SK-N-SH treated with all-trans-retinoic acid at 6 μM for 48 hours (cell line): ENCODE results near the gene OSBPL9.

ENCODE experiments used
- TOX ChIP-seq: fragments of 250-450 bp; sonication (Bioruptor Pico); IDR thresholded peaks from 2 replicates; pipeline ENCODE4 v1.8.0; 2021; ENCODE audit warnings: mild to moderate bottlenecking, moderate library complexity, borderline replicate concordance
- TF ChIP-seq, protein P1 (sequence below): fragments of 250-450 bp; sonication (Bioruptor Pico); IDR thresholded peaks from 2 replicates; pipeline ENCODE4 v1.5.1; 2020; ENCODE audit warnings: low read depth, mild to moderate bottlenecking, moderate library complexity
- TF ChIP-seq, protein P2 (sequence below): fragments of 250-450 bp; sonication (Bioruptor Pico); IDR thresholded peaks from 2 replicates; pipeline ENCODE4 v1.8.0; 2021; ENCODE audit warnings: low read depth, mild to moderate bottlenecking, moderate library complexity, borderline replicate concordance

DNA sequence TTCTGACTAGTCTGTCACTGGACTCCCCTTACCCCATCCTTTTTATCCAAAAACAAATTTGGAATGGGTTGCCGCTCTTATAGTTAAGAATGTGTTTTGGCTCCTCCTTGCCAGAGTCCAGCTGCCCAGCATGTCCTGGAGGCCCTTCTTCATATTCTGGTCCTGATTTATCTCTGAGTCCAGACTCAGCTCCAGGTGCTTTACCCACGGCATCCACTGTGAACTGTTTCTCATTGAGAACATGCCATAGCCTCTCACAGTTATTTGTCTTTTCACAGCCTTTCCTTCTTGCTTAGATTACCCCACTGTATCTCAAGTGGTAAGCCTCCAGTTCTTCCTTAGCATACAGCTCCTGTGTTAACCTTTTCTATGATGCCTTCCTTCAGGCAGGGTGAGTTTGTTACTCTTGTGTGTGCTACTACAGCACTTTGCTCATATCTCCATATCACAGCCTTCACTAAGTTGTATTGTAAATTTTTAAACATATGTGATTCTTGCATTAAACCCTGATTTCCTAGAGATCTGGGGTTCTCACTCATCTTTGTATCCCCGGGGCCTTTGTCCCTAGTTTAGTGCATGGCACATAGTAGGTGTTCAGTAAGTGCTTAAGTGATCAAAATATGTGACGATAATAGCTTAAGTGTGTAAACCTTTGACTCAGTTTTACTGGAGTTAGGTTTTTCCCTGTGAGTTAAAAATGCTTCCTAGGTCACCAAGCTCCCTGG, 116.0 kb downstream of the OSBPL9 start:
- TF ChIP-seq TOX (CRISPR knock-in tag): no peak
- TF ChIP-seq, protein P1, sequence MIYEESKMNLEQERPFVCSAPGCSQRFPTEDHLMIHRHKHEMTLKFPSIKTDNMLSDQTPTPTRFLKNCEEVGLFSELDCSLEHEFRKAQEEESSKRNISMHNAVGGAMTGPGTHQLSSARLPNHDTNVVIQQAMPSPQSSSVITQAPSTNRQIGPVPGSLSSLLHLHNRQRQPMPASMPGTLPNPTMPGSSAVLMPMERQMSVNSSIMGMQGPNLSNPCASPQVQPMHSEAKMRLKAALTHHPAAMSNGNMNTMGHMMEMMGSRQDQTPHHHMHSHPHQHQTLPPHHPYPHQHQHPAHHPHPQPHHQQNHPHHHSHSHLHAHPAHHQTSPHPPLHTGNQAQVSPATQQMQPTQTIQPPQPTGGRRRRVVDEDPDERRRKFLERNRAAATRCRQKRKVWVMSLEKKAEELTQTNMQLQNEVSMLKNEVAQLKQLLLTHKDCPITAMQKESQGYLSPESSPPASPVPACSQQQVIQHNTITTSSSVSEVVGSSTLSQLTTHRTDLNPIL (CRISPR knock-in tag): no peak
- TF ChIP-seq, protein P2, sequence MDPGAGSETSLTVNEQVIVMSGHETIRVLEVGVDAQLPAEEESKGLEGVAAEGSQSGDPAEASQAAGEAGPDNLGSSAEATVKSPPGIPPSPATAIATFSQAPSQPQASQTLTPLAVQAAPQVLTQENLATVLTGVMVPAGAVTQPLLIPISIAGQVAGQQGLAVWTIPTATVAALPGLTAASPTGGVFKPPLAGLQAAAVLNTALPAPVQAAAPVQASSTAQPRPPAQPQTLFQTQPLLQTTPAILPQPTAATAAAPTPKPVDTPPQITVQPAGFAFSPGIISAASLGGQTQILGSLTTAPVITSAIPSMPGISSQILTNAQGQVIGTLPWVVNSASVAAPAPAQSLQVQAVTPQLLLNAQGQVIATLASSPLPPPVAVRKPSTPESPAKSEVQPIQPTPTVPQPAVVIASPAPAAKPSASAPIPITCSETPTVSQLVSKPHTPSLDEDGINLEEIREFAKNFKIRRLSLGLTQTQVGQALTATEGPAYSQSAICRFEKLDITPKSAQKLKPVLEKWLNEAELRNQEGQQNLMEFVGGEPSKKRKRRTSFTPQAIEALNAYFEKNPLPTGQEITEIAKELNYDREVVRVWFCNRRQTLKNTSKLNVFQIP (CRISPR knock-in tag): no peak
